ENCODE data around the gene TUBGCP3. TPM values are rescaled to one million over a fixed set of nuclear protein-coding genes. Genes with fewer than 3 reads are reported as not detected.

The TUBGCP3 gene
- total RNA-seq, 1 experiment from 2014 or later, result 37.3 TPM

DNA sequence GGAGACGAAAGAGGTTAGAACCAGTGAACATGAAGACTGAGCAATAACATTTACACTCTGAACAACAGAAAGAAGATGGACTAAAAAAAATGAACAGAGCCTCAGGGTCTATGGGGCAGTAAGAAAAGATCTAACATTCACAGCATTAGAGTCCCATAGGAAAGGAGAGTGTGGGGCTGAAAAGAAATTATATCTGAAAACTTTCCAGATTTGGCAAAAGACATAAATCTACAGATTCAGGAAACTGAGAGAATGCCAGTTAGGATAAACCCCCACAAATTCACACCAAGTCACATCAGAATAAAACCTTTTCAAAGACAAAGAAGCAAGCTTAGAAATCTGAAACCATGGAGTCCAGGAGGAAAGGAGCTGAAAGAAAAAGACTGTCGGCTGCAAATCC lies 20.3 kb upstream of the TUBGCP3 start:
- H2AFZ ChIP-seq (ENCODE audit: low read length), result no peak overlapping the region
- peaks cover 10% of the 10 kb centered on the region for H3K23me2 ChIP-seq (ENCODE audit: insufficient read length, low read depth, low read length, poor library complexity, severe bottlenecking)
- no peak overlapping the region for H3K27ac ChIP-seq (ENCODE audit: insufficient read length, low read depth, low read length)
- H3K9me3 ChIP-seq (ENCODE audit: control insufficient read depth, low read depth, low read length), result no peaks in the 10 kb centered on the region
- H3K56ac ChIP-seq (ENCODE audit: insufficient read length, low read depth, low read length), result no peak overlapping the region
- no peaks in the 10 kb centered on the region for H3K79me1 ChIP-seq (ENCODE audit: insufficient read depth, low read depth, low read length, poor library complexity, severe bottlenecking)
- DNase-seq, result no peak
- no CpG with 5 or more reads among the region's 2 CpGs for WGBS (ENCODE audit: extremely low coverage, insufficient read length, low lambda C conversion rate)
- peaks cover 23 to 25% of the 10 kb centered on the region in 2 experiments for H3K4me1 Mint-ChIP-seq
- H2BK120ac ChIP-seq (ENCODE audit: low read depth, low read length, poor library complexity, severe bottlenecking), result no peak overlapping the region
- no peak overlapping the region for H2BK5ac ChIP-seq (ENCODE audit: insufficient read length, low read length)
- H2BK20ac ChIP-seq (ENCODE audit: low read depth, low read length, poor library complexity, severe bottlenecking), result no peak overlapping the region
- H2AK5ac ChIP-seq (ENCODE audit: insufficient read length, low read length), result no peak overlapping the region
- H3K4me2 ChIP-seq (ENCODE audit: insufficient read depth, insufficient read length, low read length), result no peak overlapping the region
- no peak overlapping the region for H3K9ac ChIP-seq (ENCODE audit: extremely low read depth, insufficient read length, low read length)
- H2BK12ac ChIP-seq (ENCODE audit: insufficient read length, low read depth, low read length), result no peak overlapping the region
- TF ChIP-seq, protein P1, sequence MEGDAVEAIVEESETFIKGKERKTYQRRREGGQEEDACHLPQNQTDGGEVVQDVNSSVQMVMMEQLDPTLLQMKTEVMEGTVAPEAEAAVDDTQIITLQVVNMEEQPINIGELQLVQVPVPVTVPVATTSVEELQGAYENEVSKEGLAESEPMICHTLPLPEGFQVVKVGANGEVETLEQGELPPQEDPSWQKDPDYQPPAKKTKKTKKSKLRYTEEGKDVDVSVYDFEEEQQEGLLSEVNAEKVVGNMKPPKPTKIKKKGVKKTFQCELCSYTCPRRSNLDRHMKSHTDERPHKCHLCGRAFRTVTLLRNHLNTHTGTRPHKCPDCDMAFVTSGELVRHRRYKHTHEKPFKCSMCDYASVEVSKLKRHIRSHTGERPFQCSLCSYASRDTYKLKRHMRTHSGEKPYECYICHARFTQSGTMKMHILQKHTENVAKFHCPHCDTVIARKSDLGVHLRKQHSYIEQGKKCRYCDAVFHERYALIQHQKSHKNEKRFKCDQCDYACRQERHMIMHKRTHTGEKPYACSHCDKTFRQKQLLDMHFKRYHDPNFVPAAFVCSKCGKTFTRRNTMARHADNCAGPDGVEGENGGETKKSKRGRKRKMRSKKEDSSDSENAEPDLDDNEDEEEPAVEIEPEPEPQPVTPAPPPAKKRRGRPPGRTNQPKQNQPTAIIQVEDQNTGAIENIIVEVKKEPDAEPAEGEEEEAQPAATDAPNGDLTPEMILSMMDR (conservative IDR thresholded peaks at IDR 0.05), result no peak
- H3K27me3 ChIP-seq (ENCODE audit: insufficient read depth, low read length), result no peaks in the 10 kb centered on the region
- no peak overlapping the region for H3K4me3 Mint-ChIP-seq
- no peaks in the 10 kb centered on the region for H4K20me1 ChIP-seq (ENCODE audit: control insufficient read depth, insufficient read depth, insufficient read length)
- no peak overlapping the region for H2BK15ac ChIP-seq (ENCODE audit: low read depth, low read length)
- H3K27me3 Mint-ChIP-seq (ENCODE audit: low read depth), result peaks cover 22% of the 10 kb centered on the region
- no peaks in the 10 kb centered on the region; a peak in 1 of 7 replicates for H3K36me3 Mint-ChIP-seq (ENCODE audit: insufficient read depth in 1 of 3, low read depth in 3 of 3)
- no peak overlapping the region for H3K4ac ChIP-seq (ENCODE audit: low read depth, low read length)
- no peaks in the 10 kb centered on the region for H3K4me1 ChIP-seq (ENCODE audit: insufficient read depth, low read length)
- H3T11ph ChIP-seq (ENCODE audit: low read length), result no peak overlapping the region
- H4K91ac ChIP-seq (ENCODE audit: insufficient read length, low read depth, low read length), result no peak overlapping the region
- no peak overlapping the region for H3K14ac ChIP-seq (ENCODE audit: insufficient read depth, low read length)
- H3K79me2 ChIP-seq (ENCODE audit: insufficient read depth, low read length), result no peaks in the 10 kb centered on the region
- no peak overlapping the region for H4K5ac ChIP-seq (ENCODE audit: insufficient read length, low read depth, low read length)
- H3K18ac ChIP-seq (ENCODE audit: insufficient read length, low read depth, low read length), result no peak overlapping the region
- no peak overlapping the region for H3K23ac ChIP-seq (ENCODE audit: insufficient read length, low read depth, low read length)
- H4K8ac ChIP-seq (replicated peaks; ENCODE audit: insufficient read length, low read depth, low read length), result no peak overlapping the region
- no peak overlapping the region for H3K27ac Mint-ChIP-seq
- H3K9me3 Mint-ChIP-seq, result peaks cover 0 to 12% of the 10 kb centered on the region in 2 experiments; a peak in 1 of 5 replicates

Measured in H9 (cell line).